HG03520 (cell line): ENCODE measurements around the gene SSX2.
"Not testable (repeated sequence)": the region's sequence is repeated elsewhere in the genome, so short reads cannot be mapped to it uniquely, and the experiment has no call there.

ENCODE experiments used
- ATAC-seq: cut with Tn5 transposase; IDR thresholded peaks from one replicate; pipeline ENCODE4 v1.9.1; 2021; ENCODE audit warnings: mild to moderate bottlenecking, moderate library complexity; ENCODE audit not compliant: unreplicated experiment

SSX2 gene

GRCh38 chrX:52707078-52707477, at the start of gene SSX2:
Gene SSX2, minus strand, starts transcription at chrX:52707178. Its CDS starts 1,429 bp downstream, at chrX:52705749.
- not testable (repeated sequence) for ATAC-seq

DNA sequence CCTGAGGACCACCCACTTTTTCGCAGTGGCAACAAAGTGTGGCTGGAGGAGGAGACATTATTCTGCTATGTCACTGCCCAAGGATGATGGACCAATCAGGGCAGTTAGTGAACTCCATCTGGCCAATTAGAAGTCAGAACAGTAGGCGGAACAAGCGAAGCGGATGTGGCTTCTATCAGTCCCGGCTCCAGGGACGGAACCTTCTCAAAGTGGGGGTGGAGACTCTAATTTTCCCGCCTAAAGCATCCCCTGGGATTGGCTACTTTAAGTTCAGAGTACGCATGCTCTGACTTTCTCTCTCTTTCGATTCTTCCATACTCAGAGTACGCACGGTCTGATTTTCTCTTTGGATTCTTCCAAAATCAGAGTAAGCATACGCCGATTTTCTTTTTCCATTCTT, 44.0 kb upstream of the SSX2 start, which contains the start of gene SSX2B:
Gene SSX2B, plus strand, starts transcription at position 301 of the 400 bp plus-strand sequence. CDS start 1,429 bp downstream, outside the sequence.
- ATAC-seq: not testable (repeated sequence)

DNA sequence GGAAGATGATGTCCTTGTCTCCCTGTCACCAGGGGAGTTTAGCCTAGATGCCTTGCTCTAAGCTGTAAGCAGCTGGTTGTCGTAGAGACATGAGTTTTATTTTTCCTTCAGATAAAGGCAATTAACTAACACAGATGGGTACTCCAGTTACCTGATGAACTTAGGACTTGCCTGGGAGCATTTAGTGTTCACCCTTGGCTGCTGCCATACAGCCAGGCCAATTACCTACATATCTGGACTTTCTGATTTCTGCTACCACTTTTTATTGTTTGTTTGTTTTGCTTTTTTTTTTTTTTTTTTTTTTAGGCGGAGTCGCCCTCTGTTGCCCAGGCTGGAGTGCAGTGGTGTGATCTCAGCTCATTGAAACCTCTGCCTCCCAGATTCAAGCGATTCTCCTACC, 14.9 kb downstream of the SSX2 start:
- not testable (repeated sequence) for ATAC-seq

DNA sequence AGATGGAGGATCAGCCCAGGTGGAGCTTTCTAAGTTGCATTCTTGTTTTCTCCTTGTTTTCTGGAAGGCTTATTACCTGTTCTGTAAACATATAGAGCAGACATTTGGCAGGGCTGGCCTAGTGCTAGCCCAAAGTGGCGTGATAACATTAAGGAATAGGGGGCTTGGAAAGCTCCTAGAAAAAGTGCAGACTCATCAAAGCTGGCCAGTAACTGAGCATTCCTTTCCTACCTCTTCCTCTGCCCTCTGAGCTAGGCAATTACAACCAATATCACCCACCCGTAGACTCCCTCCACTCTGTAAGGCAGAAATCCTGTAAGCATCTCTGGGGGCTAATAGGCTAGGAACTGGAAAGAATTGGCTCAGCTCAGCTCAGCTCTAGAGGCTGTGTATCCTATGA, 44.8 kb downstream of the SSX2 start:
- ATAC-seq: not testable (repeated sequence)

- not testable (repeated sequence) for ATAC-seq
Observed at GRCh38 chrX:52655475-52655874, 51.5 kb downstream of the SSX2 start.

DNA sequence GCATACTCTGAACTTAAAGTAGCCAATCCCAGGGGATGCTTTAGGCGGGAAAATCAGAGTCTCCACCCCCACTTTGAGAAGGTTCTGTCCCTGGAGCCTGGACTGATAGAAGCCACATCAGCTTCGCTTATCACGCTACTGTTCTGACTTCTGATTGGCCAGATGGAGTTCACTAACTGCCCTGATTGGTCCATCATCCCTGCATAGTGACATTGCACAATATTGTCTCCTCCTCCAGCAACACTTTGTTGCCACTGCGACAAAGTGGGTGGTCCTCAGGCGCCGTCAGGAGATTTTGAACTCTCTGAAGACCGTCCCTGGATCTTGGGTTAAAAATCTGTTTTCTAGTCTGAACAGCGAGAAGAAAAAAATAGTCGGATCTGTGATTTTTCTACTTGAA, 52.2 kb downstream of the SSX2 start, which contains the start of gene SSX7:
Gene SSX7, minus strand, starts transcription at position 101 of the 400 bp plus-strand sequence. CDS start 1,428 bp downstream, outside the sequence.
- ATAC-seq: not testable (repeated sequence)

DNA sequence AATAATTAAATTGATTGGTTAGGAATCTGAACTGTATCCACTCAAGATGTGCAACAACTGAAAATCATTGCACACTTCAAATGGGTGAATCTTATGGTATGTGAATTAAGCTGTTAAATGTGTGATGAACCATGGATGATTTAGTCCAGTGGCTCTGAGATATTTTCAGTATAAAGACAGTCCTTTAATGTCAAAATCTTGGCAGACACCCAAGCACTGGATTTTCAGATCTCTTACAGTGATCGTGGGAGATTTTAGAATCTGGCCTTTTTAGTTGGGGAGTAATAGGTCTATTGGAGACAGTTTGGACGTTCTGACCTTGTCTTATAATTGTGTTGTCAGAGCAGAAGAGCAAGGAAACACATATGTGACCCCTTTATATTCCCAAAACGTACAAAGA, 56.3 kb downstream of the SSX2 start:
- not testable (repeated sequence) for ATAC-seq

DNA sequence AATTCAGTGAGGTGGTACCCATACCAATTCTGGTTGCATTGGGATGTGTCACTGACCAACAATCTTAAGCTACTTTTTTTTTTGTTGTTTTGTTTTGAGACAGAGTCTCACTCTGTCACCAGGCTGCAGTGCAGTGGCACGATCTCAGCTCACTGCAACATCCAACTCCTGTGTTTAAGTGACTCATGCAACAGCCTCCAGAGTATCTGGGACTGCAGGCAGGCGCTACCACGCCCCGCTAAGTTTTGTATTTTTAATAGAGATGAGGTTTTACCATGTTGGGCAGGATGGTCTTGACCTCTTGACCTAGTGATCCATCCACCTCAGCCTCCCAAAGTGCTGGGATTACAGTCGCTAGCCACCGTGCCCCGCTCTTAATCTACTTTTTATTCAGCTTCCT, 58.0 kb downstream of the SSX2 start:
- not testable (repeated sequence) for ATAC-seq
